Measurements from ENCODE around the gene TAOK3.
A peak's percentile ranks its signal among the peaks of the same experiment; 100 is the strongest.
"Not testable (repeated sequence)": the region's sequence is repeated elsewhere in the genome, so short reads cannot be mapped to it uniquely, and the experiment has no call there.

Gene TAOK3

DNA sequence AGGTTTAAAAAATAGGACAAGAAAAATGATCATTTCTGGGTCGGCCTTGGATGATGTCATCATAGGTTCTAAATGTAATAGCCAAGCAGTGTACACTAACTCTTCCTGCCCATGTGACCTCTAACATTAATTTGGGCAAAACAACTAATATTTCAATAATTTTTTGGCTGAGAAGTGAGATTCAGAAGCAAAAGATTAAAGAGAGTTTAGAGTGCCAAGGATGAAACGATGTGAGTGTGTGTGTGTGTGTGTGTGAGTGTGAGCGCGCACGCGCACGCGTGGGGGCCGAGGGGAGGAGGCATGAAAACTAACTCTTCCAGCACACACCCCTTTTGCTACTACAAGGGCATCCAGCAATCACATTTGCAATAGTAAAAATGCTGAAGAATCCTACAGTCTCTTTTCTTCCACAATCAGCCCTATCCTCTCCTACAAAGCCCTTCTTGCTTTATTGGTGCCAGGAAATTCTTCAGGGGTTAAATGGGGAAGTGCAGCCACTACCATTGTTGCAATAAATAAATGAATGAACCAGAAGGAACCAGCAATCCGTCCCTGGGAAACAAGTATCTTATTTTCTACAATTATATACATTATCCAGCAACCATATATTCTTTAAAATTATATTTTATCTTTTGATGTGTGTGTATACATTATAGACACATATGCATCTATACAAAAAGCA lies 183.9 kb downstream of the TAOK3 start:
- no peak for DNase-seq

DNA sequence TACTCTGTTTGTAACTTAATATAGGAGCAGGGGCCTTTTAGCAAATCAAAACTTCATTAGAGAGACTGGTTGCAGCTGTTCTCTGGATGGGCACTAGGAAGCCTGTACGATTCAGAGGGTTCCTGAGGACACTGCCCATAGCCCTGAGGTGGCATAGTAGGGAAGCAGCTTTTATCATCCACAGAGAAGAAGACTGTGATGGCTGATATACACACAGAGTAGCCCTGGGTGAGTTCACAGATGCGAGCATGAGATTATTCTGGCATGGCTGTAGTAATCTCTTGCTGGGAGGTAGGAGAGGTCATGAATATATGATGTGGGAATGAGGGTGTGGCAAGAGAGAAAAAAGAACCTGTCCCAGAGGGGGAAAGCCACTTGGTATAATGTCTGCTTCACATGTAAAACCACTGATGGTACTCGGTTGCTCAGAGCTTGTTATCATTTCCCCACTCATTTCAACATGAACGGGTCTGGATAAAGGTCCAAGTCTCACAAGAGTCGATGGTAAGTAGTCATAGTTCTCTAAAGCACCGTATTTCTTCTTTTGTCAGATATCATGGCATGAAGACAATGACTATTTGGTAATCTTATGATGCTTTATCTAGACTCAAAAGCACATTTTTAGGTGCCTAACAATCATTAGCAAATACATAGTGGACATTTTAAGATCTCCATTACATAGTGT lies 184.8 kb downstream of the TAOK3 start:
- DNase-seq: no peak

DNA sequence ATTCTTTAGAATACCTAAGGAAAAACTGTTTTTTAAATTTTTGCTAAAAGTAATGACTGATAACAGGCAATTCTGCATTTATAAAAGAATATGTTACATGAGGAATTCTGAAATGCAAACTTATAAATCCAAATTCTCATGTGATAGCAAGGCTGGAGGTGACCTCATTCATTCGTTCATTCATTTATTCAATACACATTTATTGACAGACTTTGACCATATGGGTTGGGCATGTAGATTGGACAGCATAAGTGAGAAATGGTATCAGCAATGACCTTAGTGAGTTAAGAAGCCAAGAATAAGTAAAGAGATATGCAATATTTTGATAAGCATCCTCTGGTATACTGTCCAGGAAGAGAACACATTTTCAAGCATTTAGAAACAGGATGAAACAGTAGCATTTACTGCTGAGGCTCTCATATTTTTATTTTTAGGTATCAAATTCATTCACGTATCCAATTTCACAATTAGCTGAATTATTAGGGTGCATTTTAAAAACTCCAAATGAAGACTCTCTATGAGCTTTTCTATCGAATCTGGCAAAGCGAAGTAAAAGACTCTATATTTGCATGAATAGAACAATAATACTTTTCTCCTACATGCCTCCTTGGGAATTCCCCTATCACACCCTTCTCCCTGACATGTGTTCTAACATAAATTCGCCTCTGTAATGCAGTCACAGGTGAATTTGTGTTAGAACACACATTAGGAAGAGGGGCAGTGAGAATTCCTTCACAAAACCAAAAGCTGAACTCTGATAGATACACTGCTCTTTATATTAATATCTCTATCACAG lies 186.9 kb downstream of the TAOK3 start:
- no peak for DNase-seq

DNA sequence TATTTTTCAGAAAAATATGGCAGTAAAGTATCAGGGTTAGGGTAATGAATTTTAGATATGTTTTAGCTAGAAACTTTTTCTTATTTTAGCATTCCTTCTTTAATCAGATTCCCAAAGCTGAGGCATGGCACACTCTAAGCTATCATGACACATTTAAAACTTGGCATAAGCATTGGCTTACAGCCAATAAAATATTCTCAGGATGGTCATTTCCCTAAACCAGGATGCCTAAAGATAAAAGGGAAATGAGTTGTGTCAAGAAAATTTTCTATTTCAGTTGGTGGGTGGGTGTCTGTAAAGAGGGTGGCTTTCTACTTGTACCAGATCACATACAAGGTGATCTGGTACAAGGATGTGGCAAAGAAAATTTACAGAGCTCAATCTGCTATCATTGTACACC lies 189.0 kb downstream of the TAOK3 start:
- no peak for DNase-seq

DNA sequence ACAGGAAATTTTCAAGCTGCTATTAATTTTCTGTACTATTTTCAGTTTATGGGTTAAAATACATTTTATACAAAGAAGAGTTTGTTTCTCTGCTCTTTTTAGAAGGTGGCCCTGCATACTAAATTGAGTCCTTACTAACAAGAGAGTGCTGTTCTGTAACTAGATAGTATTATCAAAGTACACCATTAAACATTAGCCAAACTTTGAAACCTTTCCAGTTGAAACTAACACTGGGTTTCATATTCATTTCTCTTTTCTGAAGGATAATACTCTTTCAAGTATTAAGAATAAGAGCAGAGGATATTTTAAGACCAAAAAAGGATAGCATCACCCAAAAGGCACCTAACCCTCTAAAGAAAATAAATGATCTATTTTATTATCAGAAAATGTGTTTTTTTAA lies 189.6 kb downstream of the TAOK3 start:
- DNase-seq: no peak

- DNase-seq: no peak
Observed at GRCh38 chr12:118175823-118176447, 196.8 kb downstream of the TAOK3 start.

- DNase-seq: no peak
Observed at GRCh38 chr12:118166946-118167345, 205.8 kb downstream of the TAOK3 start.

GRCh38 chr12:118164798-118165486 lies 207.8 kb downstream of the TAOK3 start:
- peak; percentile 11 for DNase-seq

DNA sequence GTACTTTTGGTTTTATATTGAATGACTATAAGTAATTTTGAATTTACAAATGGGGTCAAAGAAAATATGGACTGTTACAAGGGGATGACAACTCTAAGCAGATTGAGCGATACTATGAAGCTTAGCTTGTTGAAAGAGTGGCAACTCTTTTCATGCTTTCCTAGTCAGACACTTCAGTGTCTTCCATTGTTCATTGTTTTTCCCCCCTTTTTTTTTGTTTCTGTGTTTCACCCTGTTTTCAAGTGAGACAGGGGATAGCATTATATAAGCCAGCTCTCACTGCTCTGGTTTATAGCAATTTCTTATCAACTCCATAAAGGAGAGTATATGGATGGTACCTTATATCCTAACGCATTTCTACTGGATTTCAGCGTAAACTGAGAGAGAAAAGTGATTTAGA lies 212.2 kb downstream of the TAOK3 start:
- no peak for DNase-seq

DNA sequence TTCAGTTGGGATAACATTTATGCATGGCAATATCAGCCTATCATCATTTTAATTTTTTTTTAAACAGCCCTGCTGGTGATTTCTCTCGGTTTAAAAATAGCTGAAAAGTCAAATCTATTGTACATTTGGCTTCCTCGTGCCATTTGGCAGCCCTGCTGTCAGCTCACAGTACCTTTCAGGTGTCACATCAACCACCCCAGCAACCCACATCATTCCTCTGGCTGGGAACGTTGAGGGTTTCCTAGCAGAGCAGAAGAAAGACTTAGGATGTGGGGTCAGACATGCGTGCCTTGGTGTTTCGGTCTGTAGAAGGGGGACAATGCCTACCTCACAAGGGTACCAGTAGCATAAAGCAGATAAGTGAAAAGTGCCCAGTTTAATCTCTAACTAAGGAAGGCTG lies 221.0 kb downstream of the TAOK3 start:
- no peak for DNase-seq

- no peak for DNase-seq
Observed at GRCh38 chr12:118150625-118151024, 222.1 kb downstream of the TAOK3 start.

GRCh38 chr12:118148287-118148686 lies 224.4 kb downstream of the TAOK3 start:
- no peak for DNase-seq

GRCh38 chr12:118145798-118146156 lies 226.9 kb downstream of the TAOK3 start:
- DNase-seq: no peak

DNA sequence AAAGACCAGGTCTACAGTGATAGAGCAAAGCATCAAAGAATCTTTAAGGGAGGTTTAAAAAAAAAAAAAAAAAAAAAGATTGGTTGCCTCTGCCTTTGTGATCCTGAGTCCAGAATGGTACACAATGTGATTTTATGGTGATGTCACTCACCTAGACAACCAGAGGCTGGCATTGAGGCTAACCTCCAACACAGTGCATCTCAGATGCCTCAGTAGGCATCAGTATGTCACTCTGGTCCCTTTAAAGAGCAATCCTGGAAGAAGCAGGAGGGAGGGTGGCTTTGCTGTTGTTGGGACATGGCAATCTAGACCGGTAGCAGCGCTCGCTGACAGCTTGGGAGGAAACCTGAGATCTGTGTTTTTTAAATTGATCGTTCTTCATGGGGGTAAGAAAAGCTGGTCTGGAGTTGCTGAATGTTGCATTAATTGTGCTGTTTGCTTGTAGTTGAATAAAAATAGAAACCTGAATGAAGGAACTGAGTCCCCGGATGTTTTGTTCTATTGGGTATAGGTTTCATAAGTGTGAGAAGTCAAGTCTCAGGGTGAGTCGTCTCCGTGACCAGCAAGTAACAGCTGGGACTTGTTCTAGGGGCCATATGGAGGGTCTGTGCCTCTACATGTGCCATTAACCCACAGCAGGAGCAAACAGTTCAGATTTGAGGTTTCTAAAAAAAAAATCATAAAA lies 227.5 kb downstream of the TAOK3 start:
- DNase-seq: no peak

- DNase-seq: no peak
Observed at GRCh38 chr12:118144499-118144898, 228.2 kb downstream of the TAOK3 start.

GRCh38 chr12:118140825-118141224 lies 231.9 kb downstream of the TAOK3 start:
- DNase-seq: no peak

GRCh38 chr12:118137148-118137678 lies 235.5 kb downstream of the TAOK3 start:
- no peak for DNase-seq

DNA sequence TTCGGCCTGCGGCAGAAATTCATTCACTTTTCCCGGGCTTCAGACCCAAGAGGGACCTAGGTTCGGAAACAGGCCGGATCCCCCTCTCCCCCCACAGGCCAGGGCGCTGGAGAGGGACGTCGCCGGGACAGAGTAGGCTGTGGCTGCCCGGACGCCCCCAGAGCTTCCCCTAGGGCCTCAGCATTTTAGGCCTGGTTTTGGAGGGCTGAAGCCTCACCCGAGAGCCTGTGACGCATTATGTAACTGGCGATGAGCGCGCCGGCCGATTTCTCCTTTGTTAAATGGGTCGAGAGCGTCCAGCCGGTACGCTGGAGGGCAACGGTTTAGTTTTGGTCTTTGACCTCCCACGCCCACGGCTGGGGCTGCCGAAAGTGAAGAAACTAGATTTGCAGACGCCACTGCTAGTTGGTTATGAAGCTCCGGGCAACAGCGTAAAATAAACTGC lies 236.1 kb downstream of the TAOK3 start:
- peak; percentile 22 for DNase-seq

GRCh38 chr12:118135788-118136558 lies 236.7 kb downstream of the TAOK3 start, which contains the start of gene PEBP1:
TSS of gene PEBP1 (plus strand) at chr12:118136124. CDS start at chr12:118136210, 86 bp downstream.
- DNase-seq: peak; percentile 91

- DNase-seq: not testable (repeated sequence)
Observed at GRCh38 chr12:118129436-118129835, 243.3 kb downstream of the TAOK3 start.

DNA sequence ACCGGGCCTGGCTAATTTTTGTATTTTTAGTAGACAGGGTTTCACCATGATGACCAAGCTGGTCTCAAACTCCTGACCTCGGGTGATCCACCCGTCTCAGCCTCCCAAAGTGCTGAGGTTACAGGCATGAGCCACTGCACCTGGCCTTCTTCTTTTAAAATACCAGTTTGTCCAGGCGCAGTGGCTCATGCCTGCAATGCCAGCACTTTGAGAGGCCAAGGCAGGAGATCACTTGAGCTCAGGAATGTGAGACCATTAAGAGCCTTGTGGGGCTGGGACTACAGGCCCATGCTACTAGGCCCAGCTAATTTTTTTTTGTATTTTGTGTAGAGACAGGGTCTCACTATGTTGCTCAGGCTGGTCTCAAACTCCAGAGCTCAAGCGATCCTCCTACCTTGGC lies 244.8 kb downstream of the TAOK3 start:
- no peak for DNase-seq
